ENCODE measurements around the gene SH3TC2. TPM values are rescaled to one million over a fixed set of nuclear protein-coding genes. Genes with fewer than 3 reads are reported as not detected.

SH3TC2 gene
- total RNA-seq, 1 donor from 2014 or later, result 4.4 TPM

GRCh38 chr5:148998174-148998797 is 64.6 kb downstream of the SH3TC2 start:
- no peak for DNase-seq

DNA sequence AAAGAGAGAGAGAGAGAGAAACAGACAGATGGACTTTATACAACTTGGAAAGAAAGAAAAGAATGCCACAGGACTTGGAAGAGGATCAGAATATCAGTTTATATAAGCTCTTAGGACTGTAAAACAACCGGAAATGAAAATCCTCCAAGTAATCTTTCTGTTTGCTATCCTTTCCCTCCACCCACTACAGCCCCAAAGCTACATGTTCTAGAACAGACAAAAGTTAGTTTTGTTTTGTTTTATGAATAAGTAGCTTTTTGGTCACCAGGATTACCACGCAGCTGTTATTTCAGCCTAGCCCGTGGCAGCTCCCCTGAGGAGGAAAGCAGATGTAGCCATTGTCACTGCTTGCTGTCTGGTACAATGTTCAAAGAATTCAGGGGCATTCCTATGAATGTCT is 66.6 kb downstream of the SH3TC2 start:
- no peak for DNase-seq

- no peak for DNase-seq
Measured at GRCh38 chr5:148995791-148996190, 67.1 kb downstream of the SH3TC2 start.

DNA sequence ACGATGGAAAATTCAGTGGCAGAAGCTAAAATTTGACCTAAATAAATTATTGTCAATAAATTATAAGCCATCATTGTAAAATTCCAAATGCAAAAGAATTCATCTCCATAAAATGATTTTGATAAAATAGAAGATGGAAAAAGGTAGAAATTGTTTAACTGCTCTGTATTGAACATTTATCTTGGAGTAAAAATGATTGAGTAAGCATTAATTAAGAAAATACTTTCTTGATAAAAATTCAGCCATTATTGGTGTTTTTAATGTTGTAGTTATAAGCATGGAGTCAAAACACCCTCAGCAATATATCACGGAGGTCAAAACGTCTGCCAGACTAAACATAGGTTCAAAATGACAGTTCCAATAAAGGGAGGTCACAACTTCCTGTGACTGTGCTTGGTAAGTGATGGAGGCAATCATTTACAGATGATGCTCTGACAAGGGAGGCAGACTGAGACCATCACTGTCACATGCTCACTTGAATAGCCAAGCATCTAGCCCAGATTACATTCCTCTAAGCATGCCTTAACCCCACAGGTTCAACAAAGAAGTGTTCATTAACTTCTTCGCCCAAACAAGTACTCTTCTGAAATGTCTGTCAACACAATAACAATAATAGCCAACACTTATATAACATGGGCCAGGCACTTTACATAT is 69.5 kb downstream of the SH3TC2 start:
- no peak for DNase-seq

DNA sequence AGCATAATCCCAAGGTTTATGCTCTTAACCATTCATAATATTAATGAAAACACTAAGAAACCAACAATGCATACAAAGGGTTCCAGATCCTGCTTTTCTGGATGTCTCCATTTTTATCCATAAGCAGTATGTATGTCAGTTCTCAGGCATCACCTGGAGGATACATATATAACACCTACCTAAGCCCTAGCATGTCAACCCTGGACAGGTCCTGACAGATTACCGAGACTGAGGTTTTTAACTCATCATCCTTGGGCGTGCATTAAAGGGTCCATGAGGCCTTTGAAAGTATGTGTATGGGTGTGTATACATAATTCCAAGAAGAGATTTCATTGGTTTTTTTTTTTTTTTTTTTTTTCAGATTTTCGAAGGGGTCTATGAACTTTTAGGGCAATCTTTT is 70.6 kb downstream of the SH3TC2 start:
- no peak for DNase-seq

- DNase-seq, result no peak
Measured at GRCh38 chr5:148991566-148991965, 71.3 kb downstream of the SH3TC2 start.

DNA sequence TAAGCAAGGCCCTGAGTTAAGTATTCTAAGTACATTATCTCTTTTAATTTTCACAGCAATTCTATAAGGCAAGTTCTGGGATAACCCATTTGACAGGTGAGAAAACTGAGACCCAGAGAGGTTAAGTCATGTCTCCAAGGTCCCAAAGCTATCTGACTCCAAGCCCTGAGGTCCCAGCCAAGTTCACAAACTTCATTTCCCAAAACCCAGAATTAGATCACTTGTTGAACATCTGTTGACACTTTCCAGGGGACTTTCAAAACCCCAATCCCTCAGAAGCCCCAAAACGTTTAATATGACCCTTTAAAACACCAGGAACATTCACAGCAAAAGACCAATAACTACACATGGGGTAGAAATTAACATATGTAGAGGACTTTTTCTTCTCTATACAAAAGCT is 72.0 kb downstream of the SH3TC2 start:
- DNase-seq, result no peak

DNA sequence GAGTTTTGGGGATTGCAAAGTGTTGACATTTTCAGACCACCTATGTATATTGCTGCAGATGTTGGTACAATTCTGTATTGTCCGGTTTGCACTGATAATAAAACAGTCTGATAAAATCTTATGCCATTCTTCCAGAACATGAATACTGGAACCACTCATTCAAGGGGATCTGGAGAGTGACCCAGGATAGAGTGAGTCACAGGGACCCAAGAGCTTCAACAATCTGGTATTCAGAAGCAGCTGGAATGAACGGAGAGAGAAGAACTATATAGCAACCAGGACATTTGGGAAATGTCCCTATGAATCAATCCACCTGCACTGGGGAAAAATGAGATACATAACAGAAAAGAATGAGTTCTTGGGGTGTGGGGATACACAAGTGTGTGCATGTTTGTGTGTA is 73.3 kb downstream of the SH3TC2 start:
- no peak for DNase-seq

DNA sequence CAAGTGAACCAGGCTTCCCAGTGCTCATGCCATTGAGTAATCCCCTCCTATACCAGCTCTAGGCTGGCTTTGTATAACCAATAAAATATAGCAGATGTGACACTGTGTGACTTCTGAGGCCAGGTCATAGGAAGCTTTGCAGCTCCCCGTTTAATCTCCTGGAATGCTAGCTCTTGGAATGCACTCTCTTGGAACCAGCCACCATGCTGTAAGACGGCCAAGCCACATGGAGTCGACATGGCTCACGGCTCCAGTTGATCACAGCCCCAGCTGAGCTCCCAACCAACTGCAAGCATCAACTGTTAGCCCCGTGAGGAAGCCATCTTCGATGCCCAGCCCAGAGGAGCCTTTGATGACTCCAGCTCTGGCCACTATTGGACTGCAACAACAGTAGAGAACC is 74.5 kb downstream of the SH3TC2 start:
- DNase-seq, result no peak

DNA sequence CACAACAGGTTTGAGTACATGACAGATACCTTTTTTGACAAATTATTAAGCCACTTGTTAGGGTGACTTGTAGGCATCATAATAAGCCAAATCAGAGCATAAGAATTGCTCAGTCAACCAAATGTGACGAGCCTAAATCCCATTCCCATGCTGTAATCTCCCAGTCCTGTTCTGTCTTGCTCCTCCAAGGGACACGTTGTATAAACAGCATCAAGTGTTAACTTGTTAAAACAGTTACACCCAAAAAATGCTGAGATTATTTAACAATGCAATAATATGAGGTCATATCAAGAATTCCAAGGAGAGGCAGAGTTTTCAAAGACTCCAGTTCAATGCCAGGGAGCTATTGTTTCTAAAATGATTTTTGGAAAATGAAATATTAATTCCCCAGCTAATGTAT is 76.2 kb downstream of the SH3TC2 start:
- DNase-seq, result peak; percentile 19

DNA sequence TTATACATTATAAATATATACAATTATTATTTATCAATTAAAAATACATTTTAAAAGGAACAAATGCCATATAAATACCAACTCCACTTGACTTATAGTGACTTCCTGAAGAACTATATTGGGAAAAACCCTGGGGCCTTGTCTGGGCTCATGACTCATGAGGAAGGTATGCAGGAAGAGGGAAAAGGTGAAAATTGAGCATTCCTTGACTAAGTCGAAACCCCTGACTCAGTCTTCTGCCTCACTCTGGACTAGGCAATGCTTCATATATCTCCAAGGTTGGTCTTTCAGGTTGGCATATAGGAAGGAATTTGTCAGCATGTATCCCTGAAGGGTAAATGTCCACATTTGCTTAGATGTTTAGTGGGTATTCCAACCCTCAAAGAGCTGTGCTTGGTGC is 78.5 kb downstream of the SH3TC2 start:
- no peak for DNase-seq

GRCh38 chr5:148981353-148981752 is 81.5 kb downstream of the SH3TC2 start:
- DNase-seq, result no peak

- no peak for DNase-seq
Measured at GRCh38 chr5:148980731-148981130, 82.1 kb downstream of the SH3TC2 start.

DNA sequence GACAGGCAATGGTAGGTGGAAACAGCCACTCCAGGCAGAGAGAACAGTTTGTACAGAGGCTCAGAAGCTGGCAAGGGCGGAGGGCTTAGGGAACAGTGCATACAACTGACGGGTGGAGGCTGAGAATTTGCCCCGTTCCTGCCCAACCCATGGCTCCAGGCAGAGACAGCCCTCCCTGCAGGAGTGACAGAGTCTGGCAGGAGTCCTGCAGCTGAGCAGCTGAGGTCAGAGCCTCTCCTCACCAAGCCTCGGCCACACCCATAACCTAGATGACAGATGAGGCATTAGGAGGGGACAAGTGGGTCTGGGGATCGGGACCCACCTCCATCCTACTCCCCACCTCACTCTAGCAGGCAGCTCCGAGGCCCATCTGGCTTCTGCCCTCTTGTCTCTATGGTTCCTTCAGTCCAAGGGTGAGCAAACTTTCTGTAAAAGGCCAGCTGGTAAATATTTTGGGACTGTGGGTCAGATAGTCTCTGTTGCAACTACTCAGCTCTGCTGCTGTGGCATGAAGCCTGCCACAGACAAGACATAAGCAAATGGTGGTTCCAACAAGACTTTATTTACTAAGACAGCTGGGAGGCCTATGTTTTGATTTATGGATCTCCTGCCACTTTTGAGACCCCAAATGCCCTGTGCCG is 83.7 kb downstream of the SH3TC2 start:
- no peak for DNase-seq

DNA sequence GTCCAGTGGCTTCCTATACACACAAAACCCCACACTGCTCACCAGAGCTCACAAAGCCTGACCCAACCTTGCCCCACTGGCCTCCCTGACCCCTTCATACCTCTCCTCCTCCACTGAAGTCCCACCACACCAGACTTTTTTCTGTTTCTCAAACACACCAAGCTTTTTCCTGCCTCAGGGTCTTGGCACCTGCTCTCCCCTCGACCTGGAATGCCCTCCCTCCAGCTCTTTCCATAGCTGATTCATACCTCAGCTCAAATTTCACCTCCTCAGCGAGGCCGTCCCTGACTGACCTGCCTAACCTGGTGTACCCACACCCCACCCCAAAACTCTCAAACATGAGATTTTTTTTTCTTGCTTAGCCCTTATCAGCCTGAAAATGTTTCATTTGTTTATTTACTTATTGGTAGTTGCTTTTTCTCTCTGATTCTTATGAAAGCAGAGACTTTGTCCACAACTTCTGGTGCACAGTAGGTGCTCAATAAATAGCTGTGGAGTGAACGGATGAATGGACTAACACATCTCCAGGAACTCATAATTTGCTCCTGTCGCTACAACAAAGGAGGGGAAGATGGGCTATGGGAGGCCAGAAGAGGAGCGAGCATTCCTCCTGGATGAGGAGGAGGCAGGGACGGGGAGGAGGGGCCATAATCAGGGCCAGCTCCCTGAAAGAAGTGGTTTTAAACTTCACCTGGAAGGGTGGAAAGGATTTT is 84.3 kb downstream of the SH3TC2 start:
- no peak for DNase-seq

- DNase-seq, result no peak
Measured at GRCh38 chr5:148976569-148977381, 86.1 kb downstream of the SH3TC2 start.

DNA sequence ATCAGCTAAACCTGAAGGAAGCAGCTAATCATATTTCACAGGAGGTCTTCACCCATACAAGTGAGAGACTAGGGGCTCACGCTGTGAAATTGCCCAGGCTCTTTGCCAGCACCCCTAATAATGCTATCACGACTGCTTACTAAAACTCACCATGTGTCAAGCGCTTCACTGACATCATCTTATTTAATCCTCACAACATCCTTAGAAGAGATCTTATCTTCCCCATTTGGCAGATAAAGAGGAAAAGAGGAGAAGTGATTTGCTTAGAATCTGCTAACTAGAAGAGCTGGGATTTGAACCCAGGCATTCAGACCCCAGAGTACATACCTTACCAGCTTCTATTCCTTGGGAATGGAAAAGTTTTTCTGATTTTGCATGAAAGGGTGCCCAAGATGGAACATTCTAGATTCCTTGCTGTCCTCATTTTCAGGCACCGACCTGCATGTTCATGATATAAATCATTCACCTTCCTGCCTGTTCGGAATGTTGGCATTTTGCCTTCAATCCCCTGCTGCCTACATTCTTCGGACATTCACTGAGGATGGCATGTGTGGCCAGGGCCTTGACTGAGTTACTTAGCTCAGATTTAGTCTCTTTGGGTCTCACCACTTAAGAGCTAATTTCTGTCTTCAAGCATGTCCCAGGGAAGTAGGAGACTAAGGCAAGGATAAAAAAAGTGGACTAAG is 88.1 kb downstream of the SH3TC2 start:
- DNase-seq, result no peak

DNA sequence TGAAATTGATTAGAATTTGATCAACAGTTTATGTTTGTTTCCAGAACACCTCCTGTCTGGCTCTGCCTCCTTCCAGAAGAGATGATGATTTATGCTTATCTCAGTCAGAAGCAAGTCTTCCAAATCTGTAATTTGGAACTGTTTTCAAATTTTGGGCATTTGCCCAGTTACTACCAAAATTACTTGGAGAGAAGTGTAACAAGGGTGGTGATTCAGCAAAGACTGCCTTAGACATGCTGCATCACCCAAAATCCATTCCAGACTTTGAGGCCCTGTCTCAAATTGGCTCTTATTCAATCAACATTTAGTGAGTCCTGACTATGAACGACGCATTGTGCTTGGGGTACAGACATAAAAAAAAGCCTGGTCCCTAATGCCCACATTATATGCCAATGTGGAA is 89.4 kb downstream of the SH3TC2 start:
- DNase-seq, result no peak

DNA sequence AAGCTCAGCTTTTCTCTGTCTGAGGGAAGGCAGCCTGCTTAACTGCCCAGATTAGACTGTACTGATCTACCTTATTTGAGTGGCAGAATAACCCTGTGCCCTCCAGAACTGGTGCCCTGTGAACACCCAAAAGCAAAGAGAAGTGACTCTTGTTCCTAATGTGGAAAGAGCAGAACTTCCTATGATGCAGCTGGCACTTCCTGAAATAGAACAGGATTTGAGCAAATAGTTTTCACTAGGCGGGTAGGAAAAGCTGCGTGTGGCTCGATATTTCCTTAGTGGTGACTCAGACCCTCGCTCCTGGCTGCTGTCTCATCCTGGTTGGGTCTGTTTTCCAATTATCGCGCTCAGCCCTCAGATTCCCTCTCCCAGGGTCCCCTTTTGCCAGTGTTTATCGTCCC is 89.9 kb downstream of the SH3TC2 start:
- DNase-seq, result peak; percentile 47

GRCh38 chr5:148972396-148972795 is 90.5 kb downstream of the SH3TC2 start:
- no peak for DNase-seq

GRCh38 chr5:148970876-148971275 is 92.0 kb downstream of the SH3TC2 start:
- no peak for DNase-seq

GRCh38 chr5:148970228-148970627 is 92.6 kb downstream of the SH3TC2 start:
- no peak for DNase-seq

Data from skin of body (tissue), 2 donors.